H9 (cell line): ENCODE data around the gene KBTBD8. TPM values are rescaled to one million over a fixed set of nuclear protein-coding genes. Genes with fewer than 3 reads are reported as not detected.

Experiments
- DNase-seq: peaks from one replicate; pipeline ENCODE4 v3.0.0-alpha.2; 2017
- H2AFZ ChIP-seq: one replicate; pipeline ENCODE4 v1.6.1; 2013; ENCODE audit warnings: mild to moderate bottlenecking, low read length, control low read depth, moderate library complexity
- H2AK5ac ChIP-seq: 2 replicates; pipeline ENCODE4 v1.6.1; 2013; ENCODE audit warnings: low read length, control low read depth, mixed read lengths; ENCODE audit not compliant: insufficient read length
- H2BK120ac ChIP-seq: one replicate; pipeline ENCODE4 v1.6.1; 2013; ENCODE audit warnings: low read depth, mild to moderate bottlenecking, low read length, control low read depth, inconsistent platforms; ENCODE audit not compliant: poor library complexity, severe bottlenecking
- H2BK12ac ChIP-seq: 2 replicates; pipeline ENCODE4 v1.6.1; 2013; ENCODE audit warnings: low read length, control low read depth, mixed read lengths, low read depth; ENCODE audit not compliant: insufficient read length
- H2BK15ac ChIP-seq: 2 replicates; pipeline ENCODE4 v1.6.1; 2013; ENCODE audit warnings: low read depth, low read length, control low read depth
- H2BK20ac ChIP-seq: one replicate; pipeline ENCODE4 v1.6.1; 2013; ENCODE audit warnings: low read depth, mild to moderate bottlenecking, low read length, control low read depth, inconsistent platforms; ENCODE audit not compliant: poor library complexity, severe bottlenecking
- H2BK5ac ChIP-seq: 2 replicates; pipeline ENCODE4 v1.6.1; 2013; ENCODE audit warnings: low read length, control low read depth, mixed read lengths; ENCODE audit not compliant: insufficient read length
- H3K14ac ChIP-seq: 2 replicates; pipeline ENCODE4 v1.6.1; 2013; ENCODE audit warnings: low read length, control low read depth; ENCODE audit not compliant: insufficient read depth
- H3K18ac ChIP-seq: 2 replicates; pipeline ENCODE4 v1.6.1; 2013; ENCODE audit warnings: low read depth, mild to moderate bottlenecking, mixed read lengths, low read length, control low read depth; ENCODE audit not compliant: insufficient read length
- H3K23ac ChIP-seq: 2 replicates; pipeline ENCODE4 v1.6.1; 2013; ENCODE audit warnings: low read length, control low read depth, mixed read lengths, low read depth; ENCODE audit not compliant: insufficient read length
- H3K23me2 ChIP-seq: 2 replicates; pipeline ENCODE4 v1.6.1; 2013; ENCODE audit warnings: low read depth, mild to moderate bottlenecking, mixed read lengths, low read length, control low read depth; ENCODE audit not compliant: insufficient read length, poor library complexity, severe bottlenecking
- H3K27ac ChIP-seq: 2 replicates; pipeline ENCODE4 v1.5.1; 2013; ENCODE audit warnings: low read length, control low read depth, mixed read lengths, low read depth; ENCODE audit not compliant: insufficient read length
- H3K27me3 ChIP-seq: 2 replicates; pipeline ENCODE4 v1.6.1; 2013; ENCODE audit warnings: low read length, control low read depth, inconsistent platforms; ENCODE audit not compliant: insufficient read depth
- H3K4ac ChIP-seq: 2 replicates; pipeline ENCODE4 v1.6.1; 2013; ENCODE audit warnings: low read depth, mild to moderate bottlenecking, control low read depth, inconsistent platforms, low read length, moderate library complexity
- H3K4me1 ChIP-seq: 2 replicates; pipeline ENCODE4 v1.6.1; 2013; ENCODE audit warnings: low read length, control low read depth, inconsistent platforms; ENCODE audit not compliant: insufficient read depth
- H3K4me2 ChIP-seq: 2 replicates; pipeline ENCODE4 v1.6.1; 2013; ENCODE audit warnings: low read length, control low read depth, mixed read lengths; ENCODE audit not compliant: insufficient read length, insufficient read depth
- H3K56ac ChIP-seq: 2 replicates; pipeline ENCODE4 v1.6.1; 2013; ENCODE audit warnings: low read depth, mild to moderate bottlenecking, mixed read lengths, low read length, control low read depth; ENCODE audit not compliant: insufficient read length
- H3K79me1 ChIP-seq: 2 replicates; pipeline ENCODE4 v1.6.1; 2013; ENCODE audit warnings: low read depth, mild to moderate bottlenecking, moderate library complexity, low read length, control low read depth, inconsistent platforms; ENCODE audit not compliant: insufficient read depth, poor library complexity, severe bottlenecking
- H3K79me2 ChIP-seq: 2 replicates; pipeline ENCODE4 v1.6.1; 2013; ENCODE audit warnings: low read length, control low read depth, inconsistent platforms; ENCODE audit not compliant: insufficient read depth
- H3K9ac ChIP-seq: 2 replicates; pipeline ENCODE4 v1.6.1; 2013; ENCODE audit warnings: low read length, control low read depth, mixed read lengths; ENCODE audit not compliant: insufficient read length; ENCODE audit errors: extremely low read depth
- H3K9me3 ChIP-seq: one replicate; pipeline ENCODE4 v1.6.1; 2013; ENCODE audit warnings: low read depth, low read length, inconsistent platforms; ENCODE audit not compliant: control insufficient read depth
- H3T11ph ChIP-seq: one replicate; pipeline ENCODE4 v1.6.1; 2013; ENCODE audit warnings: mild to moderate bottlenecking, low read length, control low read depth, inconsistent platforms
- H4K20me1 ChIP-seq: one replicate; pipeline ENCODE4 v1.6.1; 2013; ENCODE audit not compliant: control insufficient read depth, insufficient read length, insufficient read depth
- H4K5ac ChIP-seq: 2 replicates; pipeline ENCODE4 v1.6.1; 2013; ENCODE audit warnings: low read depth, mild to moderate bottlenecking, mixed read lengths, low read length, control low read depth; ENCODE audit not compliant: insufficient read length
- H4K8ac ChIP-seq: replicated peaks from 2 replicates; pipeline ENCODE4 v1.6.1; 2013; ENCODE audit warnings: low read length, control low read depth, mixed read lengths, low read depth; ENCODE audit not compliant: insufficient read length
- H4K91ac ChIP-seq: 2 replicates; pipeline ENCODE4 v1.6.1; 2013; ENCODE audit warnings: low read depth, mild to moderate bottlenecking, moderate library complexity, mixed read lengths, low read length, control low read depth; ENCODE audit not compliant: insufficient read length
- H3K27ac Mint-ChIP-seq, 3 experiments: 2 replicates in 2 of 3; 3 replicates in 1 of 3; pipeline ENCODE4 v1.8.0; 2020 to 2021; ENCODE audit warnings: mixed read lengths in 3 of 3, mild to moderate bottlenecking in 1 of 3, moderate library complexity in 1 of 3
- H3K27me3 Mint-ChIP-seq: 2 replicates; pipeline ENCODE4 v1.8.0; 2021; ENCODE audit warnings: low read depth, mild to moderate bottlenecking, moderate library complexity, mixed read lengths
- H3K36me3 Mint-ChIP-seq, 3 experiments: 2 replicates in 2 of 3; 3 replicates in 1 of 3; pipeline ENCODE4 v1.8.0; 2020 to 2021; ENCODE audit warnings: low read depth in 3 of 3, mixed read lengths in 3 of 3; ENCODE audit not compliant: insufficient read depth in 1 of 3
- H3K4me1 Mint-ChIP-seq, 2 experiments: 2 replicates each; pipeline ENCODE4 v1.8.0; 2020; ENCODE audit warnings: mixed read lengths in 2 of 2
- H3K4me3 Mint-ChIP-seq, 2 experiments: 2 replicates in 1 of 2; 3 replicates in 1 of 2; pipeline ENCODE4 v1.8.0; 2020 to 2021; ENCODE audit warnings: mild to moderate bottlenecking in 2 of 2, mixed read lengths in 2 of 2, moderate library complexity in 1 of 2
- H3K9me3 Mint-ChIP-seq, 2 experiments: 2 replicates in 1 of 2; 3 replicates in 1 of 2; pipeline ENCODE4 v1.8.0; 2020; ENCODE audit warnings: mild to moderate bottlenecking in 2 of 2, mixed read lengths in 2 of 2, moderate library complexity in 1 of 2
- CTCF ChIP-seq: fragments of 200-600 bp; sonication (generic); conservative IDR thresholded peaks from 3 replicates; pipeline ENCODE4 v1.8.0; 2021; ENCODE audit warnings: antibody characterized with exemption, mild to moderate bottlenecking
- WGBS: extraction: QIAGEN DNeasy Blood & Tissue Kit; methylation state at CpG from one replicate; pipeline ENCODE4 v1.1.7; 2013; ENCODE audit warnings: missing lambda C conversion rate, low lambda C conversion rate, mixed read lengths; ENCODE audit not compliant: insufficient read length; ENCODE audit errors: extremely low coverage; 5-methylcytosine and 5-hydroxymethylcytosine counted together
- total RNA-seq: library from RNA; stranded (reverse); gene quantifications from 2 replicates; pipeline ENCODE4 v1.2.1, GENCODE V29; 2021

KBTBD8 gene
- total RNA-seq, 1 experiment from 2014 or later = 16.7 TPM

GRCh38 chr3:66971245-66971644 lies 26.9 kb upstream of the KBTBD8 start:
- Histone ChIP-seq H3K79me2 (no peaks in the 10 kb centered on the region), H3K79me1 (no peaks in the 10 kb centered on the region), H3K4me1 (no peaks in the 10 kb centered on the region; the same call in 1 of the 2 replicates), H3K18ac (no peak overlapping the region), H2BK12ac (no peak overlapping the region), H3T11ph (no peak overlapping the region), H3K9ac (no peak overlapping the region), H3K9me3 (no peaks in the 10 kb centered on the region), H3K27ac (no peak overlapping the region), H2AK5ac (no peak overlapping the region), H2BK20ac (no peak overlapping the region), H3K23ac (no peak overlapping the region), H2BK5ac (no peak overlapping the region), H3K23me2 (no peaks in the 10 kb centered on the region), H4K20me1 (no peaks in the 10 kb centered on the region), H4K91ac (no peak overlapping the region), H3K27me3 (no peaks in the 10 kb centered on the region), H4K8ac (no peak overlapping the region), H2BK15ac (no peak overlapping the region), H3K14ac (no peak overlapping the region), H3K56ac (no peak overlapping the region), H3K4ac (no peak overlapping the region), H3K4me2 (no peak overlapping the region), H4K5ac (no peak overlapping the region), H2BK120ac (no peak overlapping the region), H2AFZ (no peak overlapping the region)
- no peak for TF ChIP-seq CTCF
- no CpG with 5 or more reads among the region's 3 CpGs for WGBS
- peaks cover 10 to 20% of the 10 kb centered on the region in 2 experiments for H3K4me1 Mint-ChIP-seq
- H3K27ac Mint-ChIP-seq = no peak overlapping the region
- H3K4me3 Mint-ChIP-seq = no peak overlapping the region
- no peaks in the 10 kb centered on the region; a peak in 1 of 7 replicates for H3K36me3 Mint-ChIP-seq
- H3K9me3 Mint-ChIP-seq = no peaks in the 10 kb centered on the region
- peaks cover 13% of the 10 kb centered on the region for H3K27me3 Mint-ChIP-seq
- DNase-seq = no peak
